GM12892 (cell line): ENCODE measurements around the gene DNTTIP2.

ENCODE experiments used
- POLR2A ChIP-seq: IDR thresholded peaks from 2 replicates; pipeline ENCODE4 v1.6.1; 2011; ENCODE audit warnings: low read depth, low read length, control low read depth
- POLR2AphosphoS5 ChIP-seq: IDR thresholded peaks from 2 replicates; pipeline ENCODE4 v1.6.1; 2011; ENCODE audit warnings: low read depth, low read length, control low read depth
- TAF1 ChIP-seq: IDR thresholded peaks from 2 replicates; pipeline ENCODE4 v1.6.1; 2011; ENCODE audit warnings: low read depth, mild to moderate bottlenecking, control low read depth, low read length, borderline replicate concordance

GRCh38 chr1:93925206-93925605 lies 46.2 kb upstream of the DNTTIP2 start:
- TF ChIP-seq POLR2A (no peak), TAF1 (no peak), POLR2AphosphoS5 (no peak)
